HL-60 (cell line): Measurements from ENCODE around the gene FAM43B.

Experiments
- DNase-seq, 2 experiments: peaks; one replicate each; pipeline ENCODE4 v3.0.0-alpha.2; 2010 to 2020; ENCODE audit warnings: low read depth in 1 of 2, low spot score in 1 of 2
- H3K27ac ChIP-seq: fragments of 250-450 bp; sonication (Bioruptor Pico); replicated peaks from 2 replicates; pipeline ENCODE4 v1.5.1; 2020; ENCODE audit warnings: mild to moderate bottlenecking, moderate library complexity
- H3K27me3 ChIP-seq: fragments of 250-450 bp; sonication (Bioruptor Pico); 2 replicates; pipeline ENCODE4 v1.5.1; 2021; ENCODE audit warnings: mild to moderate bottlenecking, moderate library complexity; ENCODE audit not compliant: insufficient read depth, poor library complexity, severe bottlenecking
- H3K4me3 ChIP-seq: replicated peaks from 2 replicates; pipeline ENCODE4 v1.5.1; 2011; ENCODE audit warnings: mild to moderate bottlenecking, control low read depth, low read length; ENCODE audit not compliant: insufficient read depth
- CTCF ChIP-seq: IDR thresholded peaks from one replicate; pipeline ENCODE4 v1.5.1; 2011; ENCODE audit warnings: low read length, control low read depth, inconsistent platforms; ENCODE audit not compliant: insufficient read depth
- GABPA ChIP-seq: IDR thresholded peaks from 2 replicates; pipeline ENCODE4 v1.6.1; 2012; ENCODE audit warnings: low read depth
- POLR2AphosphoS5 ChIP-seq: IDR thresholded peaks from 2 replicates; pipeline ENCODE4 v1.6.1; 2012; ENCODE audit warnings: low read depth
- REST ChIP-seq: IDR thresholded peaks from 2 replicates; pipeline ENCODE4 v1.6.1; 2012; ENCODE audit warnings: low read depth; ENCODE audit not compliant: insufficient replicate concordance
- SPI1 ChIP-seq: IDR thresholded peaks from 2 replicates; pipeline ENCODE4 v1.6.1; 2012; ENCODE audit warnings: low read depth, mild to moderate bottlenecking, borderline replicate concordance
- long read RNA-seq: library from polyadenylated mRNA; unstranded; transcript quantifications from one replicate; pipeline ENCODE4 v2.0.0, GENCODE V29; 2020

The FAM43B gene
- long read RNA-seq: 0 reads

GRCh38 chr1:20551945-20552727 lies at the start of gene FAM43B:
Gene FAM43B (plus strand): TSS chr1:20552573. CDS start chr1:20552974, 401 bp downstream.
- no peak within 1 kb of the TSS for H3K4me3 ChIP-seq
- DNase-seq: no peak
- no peak for TF ChIP-seq CTCF
- no peak for TF ChIP-seq SPI1
- TF ChIP-seq POLR2AphosphoS5: no peak
- no peak for TF ChIP-seq REST
- TF ChIP-seq GABPA: no peak
- no peak within 1 kb of the TSS for H3K27ac ChIP-seq
- peaks cover 53% of the 10 kb centered on the region for H3K27me3 ChIP-seq

- Histone ChIP-seq H3K27ac (no peak overlapping the region), H3K4me3 (no peak overlapping the region), H3K27me3 (no peaks in the 10 kb centered on the region)
- no peak for DNase-seq
- TF ChIP-seq POLR2AphosphoS5: no peak
- TF ChIP-seq CTCF: no peak
- no peak for TF ChIP-seq REST
- no peak for TF ChIP-seq SPI1
- TF ChIP-seq GABPA: no peak
These were observed 46.9 kb upstream of the FAM43B start for GRCh38 chr1:20505488-20505887.

GRCh38 chr1:20507248-20507563 lies 45.2 kb upstream of the FAM43B start:
- Histone ChIP-seq H3K4me3 (peak overlapping the region; percentile 100), H3K27me3 (no peaks in the 10 kb centered on the region), H3K27ac (peak overlapping the region; percentile 65)
- DNase-seq: no peak
- TF ChIP-seq POLR2AphosphoS5 (no peak), SPI1 (no peak), GABPA (no peak), REST (no peak)
